Right cardiac atrium (tissue), 5 donors: ENCODE measurements around the gene PDK1. TPM values are rescaled to one million over a fixed set of nuclear protein-coding genes. Genes with fewer than 3 reads are reported as not detected.

Experiments used
- ATAC-seq, 2 donors: fragments of 200-7000 bp; cut with Tn5 transposase; one replicate each; pipeline versions ENCODE4 v1.8.0 to v1.9.1; 2020; ENCODE audit warnings: moderate library complexity in 2 of 2, mild to moderate bottlenecking in 1 of 2
- DNase-seq, 3 donors: peaks; one replicate each; pipeline ENCODE4 v3.0.0-alpha.2; 2020
- H3K27ac ChIP-seq: one replicate; pipeline ENCODE4 v1.5.1; 2013; ENCODE audit warnings: mild to moderate bottlenecking, low read length, control low read depth, moderate library complexity
- H3K27me3 ChIP-seq: one replicate; pipeline ENCODE4 v1.6.1; 2013; ENCODE audit not compliant: control insufficient read depth, insufficient read depth
- H3K4me1 ChIP-seq: one replicate; pipeline ENCODE4 v1.6.1; 2013; ENCODE audit warnings: low read length; ENCODE audit not compliant: control insufficient read depth, insufficient read depth
- H3K4me3 ChIP-seq: one replicate; pipeline ENCODE4 v1.5.1; 2013; ENCODE audit warnings: low read length, control low read depth
- H3K9me3 ChIP-seq: one replicate; pipeline ENCODE4 v1.6.1; 2013; ENCODE audit warnings: low read length; ENCODE audit not compliant: control insufficient read depth
- WGBS: extraction: QIAGEN DNeasy Blood & Tissue Kit; methylation state at CpG from one replicate; pipeline ENCODE4 v1.1.7; 2013; 5-methylcytosine and 5-hydroxymethylcytosine counted together
- intact Hi-C, 4 donors: fragments of 100-400 bp; cut with DNase I; formaldehyde crosslinking; loops; one replicate each; pipeline versions ENCODE4 v1.11.0 to v1.14.0; 2022 to 2023
- polyA plus RNA-seq: library from polyadenylated mRNA; stranded (reverse); fragments of 200-250 nt; gene quantifications from one replicate; pipeline ENCODE4 v1.2.3, GENCODE V29; 2013
- total RNA-seq, 4 donors: library from RNA; stranded (reverse); fragmentation: NEBNext Ultra II Directional; extraction: Animal tissue kit (Norgen Biotek cat#: 25700); gene quantifications; one replicate each; pipeline ENCODE4 v1.2.1, GENCODE V29; 2021
- donor health status: healthy with polysubstance abuse.
- donor health status: DM: no; HTN: yes; CAD: no.
- donor health status: DM: no; HTN: no; CAD: no.
- donor health status: DM: no; HTN: yes; CAD: no; lungs with severe emphysema.
- donor health status: DM: yes; HTN: yes; CAD: no.

Gene PDK1
- total and polyA plus RNA-seq, 5 donors, result 10.6 to 43.4 (median 38.0) TPM

DNA sequence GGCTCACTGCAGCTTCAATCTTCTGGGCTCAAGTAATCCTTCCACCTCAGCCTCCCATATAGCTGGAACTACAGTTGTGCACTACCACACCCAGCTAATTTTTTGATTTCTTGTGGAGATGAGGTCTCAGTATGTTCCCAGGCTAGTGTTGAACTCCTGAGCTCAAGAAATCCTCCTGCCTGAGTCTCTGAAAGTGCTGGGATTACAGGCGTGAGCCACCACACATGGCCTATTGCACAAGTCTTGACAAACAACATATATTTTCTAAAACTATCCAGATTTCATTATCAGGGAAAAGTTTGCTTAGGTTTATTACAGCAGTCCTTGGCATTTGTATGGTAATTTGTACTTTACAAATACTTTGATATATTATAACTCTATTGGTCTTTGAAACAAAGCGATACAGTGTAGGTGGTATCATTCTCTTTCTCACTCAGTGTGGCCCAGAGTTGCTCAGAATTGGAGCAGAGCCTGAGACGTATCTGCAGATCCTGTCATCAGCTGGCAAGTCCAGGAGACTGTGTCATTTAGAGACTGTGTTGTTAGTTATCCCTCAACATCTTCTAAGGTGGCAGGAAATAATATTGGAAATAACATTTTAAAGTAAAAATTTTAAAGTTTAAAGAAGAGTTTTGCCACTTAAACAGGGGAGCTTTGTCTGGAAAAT lies 41.4 kb downstream of the PDK1 start:
- Histone ChIP-seq H3K4me3 (no peak overlapping the region), H3K27ac (no peak overlapping the region), H3K27me3 (no peaks in the 10 kb centered on the region), H3K4me1 (no peaks in the 10 kb centered on the region), H3K9me3 (no peaks in the 10 kb centered on the region)
- DNase-seq, result no peak
- peak in 1 of 2 donors; percentile 48 for ATAC-seq
- intact Hi-C loops, result loop anchor here in 2 of 4 donors (5.0 to 10.0 kb wide), 3 partner anchors 77 to 117 kb away; no protein-coding TSS in a partner anchor
- 70% methylated on average over 3 of the region's 3 CpGs for WGBS

DNA sequence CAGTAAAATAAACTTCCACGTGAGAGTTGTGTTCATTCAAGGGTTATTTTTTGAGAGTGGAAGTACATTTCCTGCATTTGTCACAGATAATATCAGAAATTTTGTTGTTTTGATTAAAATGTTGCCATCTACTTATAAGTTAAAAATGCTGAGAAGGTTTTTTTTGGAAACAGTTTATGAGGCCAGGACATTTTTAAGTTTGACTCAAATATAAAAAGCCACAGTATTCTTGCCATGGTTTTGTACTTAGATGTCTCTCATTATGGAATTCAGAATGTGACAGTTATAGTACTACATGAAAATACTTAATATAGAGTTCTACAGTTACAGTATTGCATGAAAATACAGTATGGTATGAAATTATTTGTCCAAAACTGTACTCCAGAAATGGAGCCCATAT lies 44.1 kb downstream of the PDK1 start:
- H3K27me3 ChIP-seq, result no peaks in the 10 kb centered on the region
- ATAC-seq, result no peak
- intact Hi-C loops, result loop anchor here in 2 of 4 donors (5.0 to 10.0 kb wide), 3 partner anchors 75 to 115 kb away; no protein-coding TSS in a partner anchor

DNA sequence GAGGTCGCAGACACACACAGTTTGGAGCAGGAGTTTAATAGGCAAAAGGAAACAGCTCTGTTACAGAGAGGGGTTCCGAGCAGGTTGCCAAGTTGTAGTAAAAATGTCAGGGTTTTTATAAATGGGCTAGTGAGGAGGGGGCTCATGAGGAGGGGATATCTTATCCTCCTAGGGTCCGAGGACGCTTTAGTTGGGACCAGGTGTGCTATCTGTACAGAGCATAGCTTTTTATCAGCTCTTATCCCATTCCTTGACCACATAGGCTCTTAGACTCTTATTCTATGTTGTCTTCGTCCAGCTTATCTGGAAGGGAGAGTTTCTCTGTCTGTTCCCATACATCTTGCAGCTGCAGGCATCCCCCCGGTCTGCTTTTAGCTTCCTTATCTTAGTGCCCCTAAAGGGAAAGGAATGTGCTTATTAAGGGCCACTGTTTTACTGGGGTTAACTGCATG lies 44.7 kb downstream of the PDK1 start:
- WGBS, result 46% methylated on average over 6 of the region's 6 CpGs
- Histone ChIP-seq H3K9me3 (no peaks in the 10 kb centered on the region), H3K4me1 (no peaks in the 10 kb centered on the region), H3K4me3 (no peak overlapping the region), H3K27ac (no peak overlapping the region), H3K27me3 (no peaks in the 10 kb centered on the region)
- DNase-seq, result no peak
- intact Hi-C loops, result no loop called here
- ATAC-seq, result no peak

More for the DNA sequence above, 44.1 kb downstream of the PDK1 start:
- no peak for DNase-seq
- Histone ChIP-seq H3K4me3 (no peak overlapping the region), H3K9me3 (no peaks in the 10 kb centered on the region), H3K4me1 (no peaks in the 10 kb centered on the region), H3K27ac (no peak overlapping the region)
- WGBS, result 41% methylated on average over 1 of the region's 1 CpG

DNA sequence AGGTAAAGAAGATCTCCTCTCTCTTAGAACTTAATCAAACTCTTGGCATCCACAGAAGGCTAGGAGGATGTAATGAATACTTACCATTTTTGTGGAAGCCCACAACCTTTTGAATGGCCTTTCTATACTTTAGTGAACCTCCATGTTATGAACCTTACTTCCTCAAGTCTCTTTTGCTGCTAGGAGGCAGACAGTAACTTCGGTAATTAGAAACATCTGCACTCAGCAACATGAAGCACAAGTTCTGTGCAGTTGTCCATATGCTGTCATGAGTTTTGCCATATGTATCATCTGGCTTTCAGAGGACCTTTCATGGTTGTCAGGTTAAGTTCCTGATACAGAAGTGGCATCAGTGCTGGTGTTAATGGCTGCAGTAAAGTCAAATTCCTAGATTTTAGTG lies 50.4 kb downstream of the PDK1 start:
- Histone ChIP-seq H3K4me3 (no peak overlapping the region), H3K4me1 (no peaks in the 10 kb centered on the region), H3K27ac (no peak overlapping the region), H3K27me3 (no peaks in the 10 kb centered on the region), H3K9me3 (no peaks in the 10 kb centered on the region)
- ATAC-seq, result no peak
- DNase-seq, result no peak
- WGBS, result 86% methylated on average over 1 of the region's 1 CpG
- intact Hi-C loops, result no loop called here

DNA sequence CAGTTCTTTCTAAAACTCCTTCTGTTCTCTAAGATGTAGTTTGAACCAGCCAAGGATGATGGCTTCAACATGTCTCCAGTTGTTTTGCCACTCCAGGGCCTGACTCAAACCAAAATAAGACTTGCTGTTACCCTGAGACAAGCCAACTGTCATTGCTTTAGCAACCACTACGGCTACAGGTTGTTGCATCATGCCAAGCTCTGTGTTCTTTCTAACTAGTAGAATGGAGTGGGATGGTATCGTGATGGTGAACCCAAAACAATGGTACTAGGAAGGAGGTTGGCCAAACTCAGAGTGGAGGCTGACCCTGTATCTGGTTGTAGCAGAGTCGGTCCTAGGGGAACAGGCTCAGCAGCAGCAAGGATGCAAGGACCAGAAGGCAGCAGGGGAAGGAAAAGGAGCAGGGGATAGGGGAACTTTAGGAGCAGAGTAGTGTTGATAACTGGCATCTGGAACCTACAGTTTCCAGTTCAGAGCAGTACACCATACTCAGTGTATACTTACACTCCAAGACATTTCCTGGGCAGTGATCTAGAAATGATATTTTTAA lies 51.6 kb downstream of the PDK1 start:
- no peak for ATAC-seq

DNA sequence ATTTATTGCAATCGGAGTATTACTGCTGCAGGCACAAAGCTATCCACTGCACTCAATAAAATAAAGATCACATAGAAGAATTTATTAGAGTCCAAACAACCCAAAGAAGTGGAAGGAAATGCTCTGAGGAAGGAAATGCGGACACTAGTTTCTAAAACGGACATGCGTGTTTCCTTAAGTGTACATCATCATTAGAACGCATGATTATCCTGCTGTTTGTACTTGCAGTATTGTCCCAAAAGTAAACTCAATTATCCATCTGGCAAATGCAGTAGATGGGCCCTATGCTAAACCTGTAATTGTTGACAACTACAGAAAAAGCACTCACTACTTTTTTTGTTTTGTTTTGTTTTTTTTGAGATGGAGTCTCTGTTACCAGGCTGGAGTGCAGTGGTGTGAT lies 53.6 kb downstream of the PDK1 start:
- Histone ChIP-seq H3K27ac (no peak overlapping the region), H3K4me1 (no peaks in the 10 kb centered on the region), H3K9me3 (no peaks in the 10 kb centered on the region), H3K4me3 (no peak overlapping the region), H3K27me3 (no peaks in the 10 kb centered on the region)
- no peak for ATAC-seq
- intact Hi-C loops, result no loop called here
- no peak for DNase-seq
- WGBS, result 65% methylated on average over 5 of the region's 5 CpGs

More for the DNA sequence above, 51.6 kb downstream of the PDK1 start:
- H3K4me1 ChIP-seq, result no peaks in the 10 kb centered on the region
- intact Hi-C loops, result no loop called here
- no peaks in the 10 kb centered on the region for H3K9me3 ChIP-seq
- H3K4me3 ChIP-seq, result no peak overlapping the region
- DNase-seq, result no peak
- WGBS, result 89% methylated on average over 3 of the region's 3 CpGs
- no peaks in the 10 kb centered on the region for H3K27me3 ChIP-seq
- no peak overlapping the region for H3K27ac ChIP-seq

DNA sequence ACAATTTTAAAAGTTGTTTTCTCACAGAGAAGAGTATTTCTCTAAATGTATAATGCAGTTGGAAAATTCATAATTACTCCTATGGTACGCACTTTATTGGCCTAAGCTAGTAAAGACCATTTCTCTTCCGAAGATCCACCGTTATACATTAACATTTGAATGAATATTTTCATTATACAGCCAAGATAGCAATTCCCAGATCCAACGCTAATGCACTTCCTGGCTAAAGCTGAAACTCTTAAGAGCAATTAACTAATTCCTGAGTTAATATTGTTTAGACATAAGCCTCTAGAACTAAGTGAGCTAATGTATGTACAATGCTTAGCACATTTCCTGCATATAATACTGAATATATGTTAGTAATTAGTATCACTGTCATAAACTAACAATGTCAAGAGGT lies 56.2 kb downstream of the PDK1 start:
- no peak overlapping the region for H3K27ac ChIP-seq
- 75% methylated on average over 4 of the region's 4 CpGs for WGBS

DNA sequence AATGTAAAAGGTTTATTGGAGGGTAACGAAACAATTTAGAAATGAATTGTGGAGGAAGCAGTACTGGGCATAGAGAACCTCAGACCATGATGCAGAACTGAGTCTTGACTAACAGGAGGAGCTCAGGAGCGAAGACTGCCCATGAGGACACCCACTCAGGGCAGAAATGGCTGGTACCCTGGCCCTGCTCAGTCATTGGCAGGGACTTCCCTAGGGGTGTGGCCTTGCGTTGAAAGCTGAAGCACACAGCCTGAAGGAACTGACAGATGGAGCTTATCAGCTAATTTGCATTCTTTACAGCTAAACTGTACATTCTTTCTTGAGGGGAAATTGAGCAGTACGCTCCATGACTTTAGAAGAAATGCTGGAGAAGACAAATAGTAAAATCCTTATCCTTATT lies 57.1 kb downstream of the PDK1 start:
- Histone ChIP-seq H3K4me1 (no peaks in the 10 kb centered on the region), H3K4me3 (no peak overlapping the region), H3K27me3 (no peaks in the 10 kb centered on the region), H3K9me3 (no peaks in the 10 kb centered on the region), H3K27ac (no peak overlapping the region)
- intact Hi-C loops, result loop anchor here in 1 of 4 donors (10.0 kb wide), 1 partner anchor 82 kb away; no protein-coding TSS in a partner anchor
- DNase-seq (peak in 1 of 3 donors; percentile 47), ATAC-seq (no peak)
- WGBS, result 77% methylated on average over 4 of the region's 4 CpGs

More for the DNA sequence above, 56.2 kb downstream of the PDK1 start:
- Histone ChIP-seq H3K27me3 (no peaks in the 10 kb centered on the region), H3K4me1 (no peaks in the 10 kb centered on the region), H3K9me3 (no peaks in the 10 kb centered on the region), H3K4me3 (no peak overlapping the region)
- intact Hi-C loops, result loop anchor here in 1 of 4 donors (10.0 kb wide), 1 partner anchor 83 kb away; no protein-coding TSS in a partner anchor
- no peak for ATAC-seq
- DNase-seq, result no peak

DNA sequence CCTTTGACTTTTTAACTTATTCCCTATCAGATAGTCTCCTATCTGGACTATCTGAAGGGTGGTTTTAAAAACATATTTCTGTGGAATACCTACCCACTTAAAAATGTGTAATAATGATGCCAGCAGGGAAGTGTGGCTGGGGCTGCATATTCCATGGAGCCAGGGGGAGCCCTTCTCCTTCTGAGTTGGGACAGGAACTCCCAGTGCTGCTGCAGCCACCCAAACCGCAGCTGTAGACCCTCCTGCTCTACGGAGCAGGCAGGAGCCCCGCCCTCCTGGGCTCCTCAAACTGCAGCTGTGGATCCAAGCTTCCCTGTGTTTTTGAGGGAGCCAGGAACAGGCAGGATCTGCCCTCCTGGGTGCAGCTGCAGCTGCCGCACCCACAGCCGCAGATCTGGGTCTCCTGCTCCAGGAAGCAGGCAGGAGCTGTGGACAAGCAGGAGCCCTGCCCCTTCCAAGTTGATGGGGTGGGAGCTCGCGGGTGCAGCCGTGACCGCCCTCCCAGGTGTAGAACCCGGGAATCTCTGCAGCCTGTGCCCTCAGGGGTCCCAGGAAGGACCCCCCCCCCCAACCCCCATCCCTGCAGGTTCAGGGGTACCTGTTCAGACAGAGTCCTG lies 57.8 kb downstream of the PDK1 start:
- 85% methylated on average over 10 of the region's 10 CpGs for WGBS
- H3K27ac ChIP-seq, result no peak overlapping the region
- peak in 1 of 2 donors; percentile 24 for ATAC-seq

DNA sequence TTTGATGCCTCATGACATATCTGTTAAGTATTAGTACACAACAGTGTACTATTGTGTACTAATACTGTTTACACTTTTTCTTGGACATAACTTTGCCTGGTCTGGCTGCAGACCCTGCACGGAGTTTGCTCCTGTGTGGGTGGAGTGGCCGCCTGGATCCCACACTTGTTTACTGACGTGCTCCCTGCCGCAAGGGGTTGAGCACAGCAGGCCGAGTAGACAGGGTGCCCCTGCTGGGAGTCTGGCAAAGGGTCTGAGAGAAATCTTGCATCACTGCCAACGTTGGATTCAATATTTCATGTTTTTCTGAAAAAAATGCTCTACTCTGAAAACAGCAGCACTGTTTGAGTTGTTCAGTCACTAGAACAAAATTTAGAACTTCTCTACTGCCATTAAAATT lies 59.0 kb downstream of the PDK1 start:
- no peaks in the 10 kb centered on the region for H3K27me3 ChIP-seq
- WGBS, result 76% methylated on average over 6 of the region's 6 CpGs
- no peaks in the 10 kb centered on the region for H3K9me3 ChIP-seq
- intact Hi-C loops, result loop anchor here in 1 of 4 donors (10.0 kb wide), 1 partner anchor 80 kb away; no protein-coding TSS in a partner anchor
- no peaks in the 10 kb centered on the region for H3K4me1 ChIP-seq
- DNase-seq (peak in 2 of 3 donors; percentile 32 to 62), ATAC-seq (peak in 1 of 2 donors; percentile 68)
- H3K27ac ChIP-seq, result no peak overlapping the region
- H3K4me3 ChIP-seq, result no peak overlapping the region

More for the DNA sequence above, 57.8 kb downstream of the PDK1 start:
- Histone ChIP-seq H3K4me3 (no peak overlapping the region), H3K9me3 (no peaks in the 10 kb centered on the region), H3K27me3 (no peaks in the 10 kb centered on the region), H3K4me1 (no peaks in the 10 kb centered on the region)
- intact Hi-C loops, result loop anchor here in 1 of 4 donors (10.0 kb wide), 1 partner anchor 81 kb away; no protein-coding TSS in a partner anchor
- DNase-seq, result peak in 2 of 3 donors; percentile 37 to 47

DNA sequence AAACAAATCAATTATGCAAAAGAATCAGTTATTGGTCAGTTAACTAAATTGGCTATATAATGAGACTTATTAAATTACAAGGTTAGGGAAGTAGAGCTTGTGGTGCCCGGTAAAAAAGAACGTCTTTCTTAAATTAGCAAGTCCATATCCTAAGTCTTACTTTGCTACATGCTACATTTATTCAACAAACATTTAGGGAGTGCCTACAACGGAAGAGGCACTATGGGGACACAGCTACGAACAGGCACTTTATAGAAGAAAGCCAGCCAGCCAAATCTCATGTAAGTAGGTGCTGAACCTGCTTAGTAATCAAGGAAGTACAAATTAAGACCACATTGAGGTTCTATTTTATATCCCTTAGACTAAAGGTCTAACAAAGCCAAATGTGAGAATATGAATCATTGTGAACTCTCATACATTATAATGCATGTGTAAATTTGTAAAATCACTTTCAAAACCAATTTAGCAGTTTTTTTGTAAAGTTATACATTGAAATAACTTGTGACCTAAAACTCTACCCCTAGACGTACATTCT lies 59.9 kb downstream of the PDK1 start:
- H3K27me3 ChIP-seq, result no peaks in the 10 kb centered on the region
- no peaks in the 10 kb centered on the region for H3K4me1 ChIP-seq
- 83% methylated on average over 5 of the region's 5 CpGs for WGBS
- H3K27ac ChIP-seq, result no peak overlapping the region
- H3K4me3 ChIP-seq, result no peak overlapping the region
- ATAC-seq, result no peak
- no peak for DNase-seq
- intact Hi-C loops, result loop anchor here in 1 of 4 donors (10.0 kb wide), 1 partner anchor 79 kb away; no protein-coding TSS in a partner anchor
- H3K9me3 ChIP-seq, result no peaks in the 10 kb centered on the region
